Prostate gland (tissue), 2 donors: ENCODE results near the gene SFT2D2.

ENCODE experiments used
- POLR2A ChIP-seq: fragments of 450-650 bp; IDR thresholded peaks from one replicate; pipeline ENCODE4 v1.6.1; 2016; ENCODE audit warnings: antibody characterized with exemption, mild to moderate bottlenecking
- TF ChIP-seq, protein P1 (sequence below), 4 experiments: fragments of 200-600 bp in 2 of 4; fragments of 450-650 bp in 2 of 4; sonication (generic) in 2 of 4; IDR thresholded peaks; 1 replicate in 3 of 4; 2 replicates in 1 of 4; pipeline ENCODE4 v1.5.1; 2016 to 2019; ENCODE audit warnings: antibody characterized with exemption in 4 of 4, mild to moderate bottlenecking in 2 of 4, moderate library complexity in 2 of 4

DNA sequence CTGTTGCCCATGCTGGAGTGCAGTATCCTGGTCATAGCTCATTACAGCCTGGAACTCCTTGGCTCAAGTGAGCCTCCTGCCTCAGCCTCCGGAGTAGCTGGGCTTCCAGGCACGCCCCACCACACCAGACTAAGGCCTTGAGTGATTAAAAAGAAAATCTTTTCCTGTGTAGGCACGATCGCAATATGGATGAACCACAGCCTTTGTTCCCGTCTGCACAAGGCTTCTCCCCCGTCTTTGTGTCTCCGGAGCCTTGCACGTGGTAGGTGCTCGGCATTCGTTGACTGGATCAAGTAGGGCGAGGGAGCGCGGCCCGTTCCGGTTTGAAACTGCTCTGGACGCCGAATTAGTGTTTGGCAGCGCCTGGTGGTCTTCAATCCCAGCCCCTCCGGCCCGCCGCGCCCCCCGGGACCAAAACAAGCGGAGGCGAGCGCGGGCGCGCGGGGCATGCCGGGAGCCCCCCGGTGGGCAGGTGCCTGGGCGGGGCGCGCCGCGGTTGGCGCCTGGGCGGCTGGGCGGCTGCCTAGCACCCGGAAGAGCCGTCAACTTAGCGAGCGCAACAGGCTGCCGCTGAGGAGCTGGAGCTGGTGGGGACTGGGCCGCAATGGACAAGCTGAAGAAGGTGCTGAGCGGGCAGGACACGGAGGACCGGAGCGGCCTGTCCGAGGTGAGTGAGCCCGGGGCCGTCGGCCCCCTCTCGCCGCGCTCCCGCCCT, at the start of gene SFT2D2:
- TF ChIP-seq POLR2A = peak; percentile 85
- TF ChIP-seq, protein P1, sequence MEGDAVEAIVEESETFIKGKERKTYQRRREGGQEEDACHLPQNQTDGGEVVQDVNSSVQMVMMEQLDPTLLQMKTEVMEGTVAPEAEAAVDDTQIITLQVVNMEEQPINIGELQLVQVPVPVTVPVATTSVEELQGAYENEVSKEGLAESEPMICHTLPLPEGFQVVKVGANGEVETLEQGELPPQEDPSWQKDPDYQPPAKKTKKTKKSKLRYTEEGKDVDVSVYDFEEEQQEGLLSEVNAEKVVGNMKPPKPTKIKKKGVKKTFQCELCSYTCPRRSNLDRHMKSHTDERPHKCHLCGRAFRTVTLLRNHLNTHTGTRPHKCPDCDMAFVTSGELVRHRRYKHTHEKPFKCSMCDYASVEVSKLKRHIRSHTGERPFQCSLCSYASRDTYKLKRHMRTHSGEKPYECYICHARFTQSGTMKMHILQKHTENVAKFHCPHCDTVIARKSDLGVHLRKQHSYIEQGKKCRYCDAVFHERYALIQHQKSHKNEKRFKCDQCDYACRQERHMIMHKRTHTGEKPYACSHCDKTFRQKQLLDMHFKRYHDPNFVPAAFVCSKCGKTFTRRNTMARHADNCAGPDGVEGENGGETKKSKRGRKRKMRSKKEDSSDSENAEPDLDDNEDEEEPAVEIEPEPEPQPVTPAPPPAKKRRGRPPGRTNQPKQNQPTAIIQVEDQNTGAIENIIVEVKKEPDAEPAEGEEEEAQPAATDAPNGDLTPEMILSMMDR (IDR thresholded peaks at IDR 0.05) = peak in 1 of 4 experiments; percentile 16
